PC-9 (cell line): ENCODE results near the gene SNCA.

ENCODE experiments used
- EZH2 ChIP-seq: fragments of 200-600 bp; sonication (generic); IDR thresholded peaks from 2 replicates; pipeline ENCODE4 v1.8.0; 2017; ENCODE audit warnings: antibody characterized with exemption, low read depth
- TF ChIP-seq, protein P1 (sequence below): fragments of 200-600 bp; sonication (generic); conservative IDR thresholded peaks from 2 replicates; pipeline ENCODE4 v1.6.1; 2017; ENCODE audit warnings: mixed run types, antibody characterized with exemption, mild to moderate bottlenecking, moderate library complexity

DNA sequence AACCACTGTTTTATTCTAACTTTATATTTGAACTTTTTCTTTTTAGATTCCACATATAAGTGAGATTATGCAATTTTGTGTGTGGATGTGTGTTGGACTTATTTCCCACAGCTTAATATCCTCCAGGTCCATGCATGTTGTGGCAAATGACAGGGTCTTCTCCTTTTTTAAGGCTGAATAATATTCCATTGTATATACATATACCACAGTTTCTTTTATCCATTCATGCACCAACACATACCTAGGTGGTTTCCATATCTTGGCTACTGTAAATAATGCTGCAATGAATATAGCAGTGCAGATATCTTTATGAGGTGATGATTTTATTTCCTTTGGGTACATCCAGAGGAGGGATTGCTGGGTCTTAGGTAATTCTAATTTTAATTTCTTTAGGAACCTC lies 69.0 kb downstream of the SNCA start:
- TF ChIP-seq, protein P1, sequence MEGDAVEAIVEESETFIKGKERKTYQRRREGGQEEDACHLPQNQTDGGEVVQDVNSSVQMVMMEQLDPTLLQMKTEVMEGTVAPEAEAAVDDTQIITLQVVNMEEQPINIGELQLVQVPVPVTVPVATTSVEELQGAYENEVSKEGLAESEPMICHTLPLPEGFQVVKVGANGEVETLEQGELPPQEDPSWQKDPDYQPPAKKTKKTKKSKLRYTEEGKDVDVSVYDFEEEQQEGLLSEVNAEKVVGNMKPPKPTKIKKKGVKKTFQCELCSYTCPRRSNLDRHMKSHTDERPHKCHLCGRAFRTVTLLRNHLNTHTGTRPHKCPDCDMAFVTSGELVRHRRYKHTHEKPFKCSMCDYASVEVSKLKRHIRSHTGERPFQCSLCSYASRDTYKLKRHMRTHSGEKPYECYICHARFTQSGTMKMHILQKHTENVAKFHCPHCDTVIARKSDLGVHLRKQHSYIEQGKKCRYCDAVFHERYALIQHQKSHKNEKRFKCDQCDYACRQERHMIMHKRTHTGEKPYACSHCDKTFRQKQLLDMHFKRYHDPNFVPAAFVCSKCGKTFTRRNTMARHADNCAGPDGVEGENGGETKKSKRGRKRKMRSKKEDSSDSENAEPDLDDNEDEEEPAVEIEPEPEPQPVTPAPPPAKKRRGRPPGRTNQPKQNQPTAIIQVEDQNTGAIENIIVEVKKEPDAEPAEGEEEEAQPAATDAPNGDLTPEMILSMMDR = no peak
- TF ChIP-seq EZH2 = no peak
